Prostate gland (tissue), 2 donors: ENCODE data around the gene IRF2.

ENCODE experiments used
- CTCF ChIP-seq, 4 experiments: fragments of 200-600 bp in 2 of 4; fragments of 450-650 bp in 2 of 4; sonication (generic) in 2 of 4; IDR thresholded peaks; 1 replicate in 3 of 4; 2 replicates in 1 of 4; pipeline ENCODE4 v1.5.1; 2016 to 2019; ENCODE audit warnings: antibody characterized with exemption in 4 of 4, mild to moderate bottlenecking in 2 of 4, moderate library complexity in 2 of 4
- POLR2A ChIP-seq: fragments of 450-650 bp; IDR thresholded peaks from one replicate; pipeline ENCODE4 v1.6.1; 2016; ENCODE audit warnings: antibody characterized with exemption, mild to moderate bottlenecking

- no peak for TF ChIP-seq CTCF (IDR thresholded peaks at IDR 0.05)
- TF ChIP-seq POLR2A = no peak
These were observed 129.3 kb downstream of the IRF2 start for GRCh38 chr4:184344899-184345572.
